AG04449 (cell line): Measurements from ENCODE around the gene SPAG5.

Experiments
- CTCF ChIA-PET: fragments of 350-600 bp; formaldehyde crosslinking; extraction: SDS; loops from one replicate; lab custom pipeline; 2021; ENCODE audit warnings: antibody characterized with exemption; lab: Yijun Ruan, JAX
- POLR2A ChIA-PET: fragments of 400-600, 350-600 bp; formaldehyde crosslinking; extraction: SDS; loops from one replicate; lab custom pipeline; 2020; ENCODE audit warnings: antibody characterized with exemption, inconsistent platforms; lab: Yijun Ruan, JAX
- DNase-seq: peaks from one replicate; pipeline ENCODE4 v3.0.0-alpha.2; 2010; ENCODE audit warnings: low read depth, low spot score
- H3K4me3 ChIP-seq: 2 replicates; pipeline ENCODE4 v1.5.1; 2011; ENCODE audit warnings: low read depth, mild to moderate bottlenecking, control low read depth, low read length
- CTCF ChIP-seq: IDR thresholded peaks from one replicate; pipeline ENCODE4 v1.5.1; 2011; ENCODE audit warnings: mild to moderate bottlenecking, moderate library complexity, low read length, control low read depth, inconsistent platforms; ENCODE audit not compliant: insufficient read depth; ENCODE audit errors: missing control alignments

Gene SPAG5

GRCh38 chr17:28530250-28530649, 68.6 kb downstream of the SPAG5 start:
- POLR2A ChIA-PET: no interaction called here
- DNase-seq: no peak
- CTCF ChIA-PET: interaction anchor here (1.5 to 6.2 kb wide), 3 partner anchors 10 to 33 kb away, joined by 3 to 56 read pairs (median 33); no protein-coding TSS in a partner anchor
- no peak for TF ChIP-seq CTCF
- H3K4me3 ChIP-seq: no peak overlapping the region

- POLR2A ChIA-PET: no interaction called here
- DNase-seq: no peak
Measured at GRCh38 chr17:28529013-28529400, 69.8 kb downstream of the SPAG5 start.

GRCh38 chr17:28528327-28529012, 70.4 kb downstream of the SPAG5 start:
- ChIA-PET CTCF (interaction anchor here (0.8 to 6.2 kb wide), 6 partner anchors 9 to 33 kb away, joined by 3 to 56 read pairs (median 12); no protein-coding TSS in a partner anchor), POLR2A (no interaction called here)

More at GRCh38 chr17:28529013-28529400, 69.8 kb downstream of the SPAG5 start:
- CTCF ChIA-PET: interaction anchor here (0.8 to 6.2 kb wide), 5 partner anchors 8 to 33 kb away, joined by 3 to 56 read pairs (median 19); no protein-coding TSS in a partner anchor
- no peak for TF ChIP-seq CTCF
- no peak overlapping the region for H3K4me3 ChIP-seq

GRCh38 chr17:28527859-28528258, 71.0 kb downstream of the SPAG5 start:
- no peak for TF ChIP-seq CTCF
- CTCF ChIA-PET: interaction anchor here (1.2 to 6.2 kb wide), 4 partner anchors 9 to 25 kb away, joined by 3 to 56 read pairs (median 26); no protein-coding TSS in a partner anchor
- POLR2A ChIA-PET: no interaction called here

More at GRCh38 chr17:28528327-28529012, 70.4 kb downstream of the SPAG5 start:
- no peak for DNase-seq
- no peak overlapping the region for H3K4me3 ChIP-seq
- TF ChIP-seq CTCF: no peak

More at GRCh38 chr17:28527859-28528258, 71.0 kb downstream of the SPAG5 start:
- H3K4me3 ChIP-seq: no peak overlapping the region
- no peak for DNase-seq
